Endothelial cell of umbilical vein (primary cell): Measurements from ENCODE around the gene GPSM1. TPM values are rescaled to one million over a fixed set of nuclear protein-coding genes. Genes with fewer than 3 reads are reported as not detected.

ENCODE experiments used
- BruUV-seq: library from RNA; stranded (reverse); fragments of 400-500 nt; replicated peaks from 2 replicates; lab custom pipeline; 2021; lab: Mats Ljungman, UMichigan
- CTCF ChIA-PET: fragments of 300-600, 350-600 bp; sonication (Branson Sonifier 250); formaldehyde crosslinking; loops from one replicate; lab custom pipeline; 2021; ENCODE audit warnings: antibody characterized with exemption, inconsistent platforms; lab: Charles Lee
- POLR2A ChIA-PET: fragments of 300-600, 350-600 bp; sonication (Branson Sonifier 250); formaldehyde crosslinking; loops from one replicate; lab custom pipeline; 2021; ENCODE audit warnings: antibody characterized with exemption, inconsistent platforms; lab: Charles Lee
- DNase-seq: peaks from one replicate; pipeline ENCODE4 v3.0.0-alpha.2; 2011; ENCODE audit warnings: low read depth, low spot score
- FAIRE-seq: peaks from 2 replicates; lab custom pipeline; 2011; peaks lifted over from hg19 to GRCh38; lab: Jason Lieb, UNC
- H2AFZ ChIP-seq: 2 replicates; pipeline ENCODE4 v1.6.0; 2012; ENCODE audit warnings: low read depth, low read length, control low read depth, inconsistent platforms
- H3K27ac ChIP-seq: 2 replicates; pipeline ENCODE4 v1.5.1; 2011; ENCODE audit warnings: low read depth, mild to moderate bottlenecking, control low read depth, low read length, moderate library complexity; ENCODE audit not compliant: insufficient read depth
- H3K27me3 ChIP-seq, 2 experiments: 2 replicates each; pipeline versions ENCODE4 v1.6.0 to v1.6.1; 2011; ENCODE audit warnings: low read length in 2 of 2, mixed read lengths in 1 of 2; ENCODE audit not compliant: control insufficient read depth in 2 of 2, insufficient read depth in 2 of 2
- H3K36me3 ChIP-seq, 2 experiments: 2 replicates in 1 of 2; 3 replicates in 1 of 2; pipeline ENCODE4 v1.5.1; 2011; ENCODE audit warnings: low read length in 2 of 2, mild to moderate bottlenecking in 1 of 2, moderate library complexity in 1 of 2; ENCODE audit not compliant: control insufficient read depth in 2 of 2, insufficient read depth in 2 of 2; ENCODE audit errors: extremely low read depth in 1 of 2
- H3K4me1 ChIP-seq: 3 replicates; pipeline ENCODE4 v1.5.1; 2011; ENCODE audit warnings: mild to moderate bottlenecking, low read length; ENCODE audit not compliant: control insufficient read depth, insufficient read depth; ENCODE audit errors: extremely low read depth
- H3K4me2 ChIP-seq: 2 replicates; pipeline ENCODE4 v1.6.1; 2011; ENCODE audit warnings: low read length, control low read depth, mixed read lengths; ENCODE audit not compliant: insufficient read depth
- H3K4me3 ChIP-seq, 3 experiments: fragments of 200-600 bp in 1 of 3; sonication (generic), shearing (Covaris generic) in 1 of 3; replicated peaks in 1 of 3; 2 replicates each; pipeline ENCODE4 v1.5.1; 2011 to 2016; ENCODE audit warnings: control low read depth in 3 of 3, low read length in 3 of 3, mild to moderate bottlenecking in 2 of 3, inconsistent platforms in 1 of 3, low read depth in 1 of 3, moderate library complexity in 1 of 3; ENCODE audit not compliant: insufficient read depth in 1 of 3
- H3K79me2 ChIP-seq: 2 replicates; pipeline ENCODE4 v1.6.0; 2012; ENCODE audit warnings: low read length, inconsistent platforms; ENCODE audit not compliant: control insufficient read depth, insufficient read depth
- H3K9ac ChIP-seq: replicated peaks from 2 replicates; pipeline ENCODE3; 2011; ENCODE audit warnings: low read length, control low read depth; ENCODE audit not compliant: insufficient read depth; ENCODE audit errors: extremely low read depth
- H3K9me1 ChIP-seq: replicated peaks from 3 replicates; pipeline ENCODE4 v1.6.0; 2011; ENCODE audit warnings: mild to moderate bottlenecking, low read length; ENCODE audit not compliant: control insufficient read depth, insufficient read depth; ENCODE audit errors: extremely low read depth
- H3K9me3 ChIP-seq: replicated peaks from 2 replicates; pipeline ENCODE4 v1.5.1; 2012; ENCODE audit warnings: low read length, inconsistent platforms; ENCODE audit not compliant: control insufficient read depth, insufficient read depth
- H4K20me1 ChIP-seq: replicated peaks from 2 replicates; pipeline ENCODE3; 2011; ENCODE audit warnings: mild to moderate bottlenecking, low read length; ENCODE audit not compliant: control insufficient read depth, insufficient read depth; ENCODE audit errors: extremely low read depth
- EZH2 ChIP-seq: IDR thresholded peaks from 2 replicates; pipeline ENCODE4 v1.6.1; 2012; ENCODE audit warnings: borderline replicate concordance, low read depth, mild to moderate bottlenecking, moderate library complexity, low read length, inconsistent platforms; ENCODE audit not compliant: severe bottlenecking
- GATA2 ChIP-seq: IDR thresholded peaks from 2 replicates; pipeline ENCODE4 v1.7.0; 2011; ENCODE audit warnings: low read depth, mild to moderate bottlenecking, moderate library complexity, mixed read lengths, low read length; ENCODE audit not compliant: insufficient read length, insufficient read depth
- dilution Hi-C: fragments of 300-500 bp; cut with MboI; formaldehyde crosslinking; loops from one replicate; pipeline ENCODE4 v1.15.0; 2019; ENCODE audit warnings: low sequenced_read_pairs; ENCODE audit not compliant: extremely low pct_ligation_motif_present
- intact Hi-C: fragments of 100-400 bp; cut with micrococcal nuclease; formaldehyde crosslinking; loops from one replicate; pipeline ENCODE4 v1.10.0; 2022
- polyA plus RNA-seq, 4 experiments: library from polyadenylated mRNA; depleted of rRNA in 3 of 4; stranded (reverse) in 3 of 4; unstranded in 1 of 4; fragments of >200 nt; gene quantifications; 2 replicates each; pipeline versions ENCODE4 v1.2.1 to v1.2.3, GENCODE V29; 2011 to 2012; ENCODE audit warnings: missing spikeins in 1 of 4
- total RNA-seq: library from RNA; stranded (reverse); gene quantifications from 2 replicates; pipeline ENCODE4 v1.2.3, GENCODE V29; 2021

The GPSM1 gene
- total and polyA plus RNA-seq, 2 donors (not counting 3 experiments of a cell fraction or from before 2014, with no cell fraction given) = 34.6 to 47.1 TPM

DNA sequence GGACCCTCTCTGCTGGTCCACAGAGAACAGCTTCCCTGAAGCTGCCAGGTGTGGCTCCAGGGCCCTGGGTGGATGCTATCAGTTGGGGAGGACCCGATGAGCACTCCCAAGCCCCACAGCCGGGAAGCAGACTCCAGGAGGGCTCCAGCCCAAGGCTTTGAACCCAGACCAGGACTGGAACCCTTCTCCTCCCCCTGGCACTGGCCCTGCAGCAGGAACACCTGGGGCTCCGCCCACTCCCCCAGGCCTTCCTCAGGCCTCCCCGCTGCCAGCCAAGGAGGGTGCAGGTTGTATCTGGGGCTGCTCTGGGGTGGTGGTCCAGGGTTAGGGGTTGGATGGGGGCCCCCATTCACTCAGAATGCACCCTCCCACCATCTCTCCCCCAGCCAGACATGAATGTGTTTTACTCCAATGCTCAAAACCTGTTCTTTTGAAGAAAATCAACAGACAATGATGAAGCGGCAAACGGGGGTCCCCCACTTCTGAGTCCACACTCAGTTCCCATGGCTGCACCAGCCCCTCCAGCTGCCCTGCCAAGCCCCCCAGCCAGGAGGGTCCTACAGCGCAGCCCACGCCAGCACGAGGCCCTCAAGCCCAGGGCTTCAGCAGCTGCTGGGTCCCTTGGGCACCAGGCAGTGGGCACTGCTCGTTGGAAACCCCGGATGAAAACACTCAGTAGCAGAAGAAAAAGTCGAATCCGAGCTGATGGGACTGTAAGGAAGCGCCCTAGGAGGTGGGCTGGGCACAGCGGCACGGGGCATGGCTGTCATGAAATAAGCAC, 46.6 kb upstream of the GPSM1 start:
- no peaks in the 10 kb centered on the region for H4K20me1 ChIP-seq
- H3K27me3 ChIP-seq = peaks cover 0 to 2% of the 10 kb centered on the region in 2 experiments
- H2AFZ ChIP-seq = no peak overlapping the region
- no peak for FAIRE-seq
- no peak overlapping the region for H3K4me2 ChIP-seq
- intact Hi-C loops = loop anchor here (10.0 kb wide), 2 partner anchors 316 to 676 kb away; partner anchors contain the start of gene UBAC1
- dilution Hi-C loops = no loop called here
- no TSS peak for BruUV-seq
- no peak overlapping the region for H3K27ac ChIP-seq
- H3K9ac ChIP-seq = no peak overlapping the region
- no peaks in the 10 kb centered on the region for H3K4me1 ChIP-seq
- no peak overlapping the region for H3K4me3 ChIP-seq
- H3K9me1 ChIP-seq = no peaks in the 10 kb centered on the region
- no peaks in the 10 kb centered on the region for H3K36me3 ChIP-seq
- POLR2A ChIA-PET = no interaction called here
- no peaks in the 10 kb centered on the region for H3K79me2 ChIP-seq
- no peak for DNase-seq
- CTCF ChIA-PET = interaction anchor here (1.4 to 3.8 kb wide), 2 partner anchors 14 to 111 kb away, joined by 5 to 16 read pairs; no protein-coding TSS in a partner anchor
- TF ChIP-seq EZH2 (no peak), GATA2 (no peak)
- no peaks in the 10 kb centered on the region for H3K9me3 ChIP-seq

DNA sequence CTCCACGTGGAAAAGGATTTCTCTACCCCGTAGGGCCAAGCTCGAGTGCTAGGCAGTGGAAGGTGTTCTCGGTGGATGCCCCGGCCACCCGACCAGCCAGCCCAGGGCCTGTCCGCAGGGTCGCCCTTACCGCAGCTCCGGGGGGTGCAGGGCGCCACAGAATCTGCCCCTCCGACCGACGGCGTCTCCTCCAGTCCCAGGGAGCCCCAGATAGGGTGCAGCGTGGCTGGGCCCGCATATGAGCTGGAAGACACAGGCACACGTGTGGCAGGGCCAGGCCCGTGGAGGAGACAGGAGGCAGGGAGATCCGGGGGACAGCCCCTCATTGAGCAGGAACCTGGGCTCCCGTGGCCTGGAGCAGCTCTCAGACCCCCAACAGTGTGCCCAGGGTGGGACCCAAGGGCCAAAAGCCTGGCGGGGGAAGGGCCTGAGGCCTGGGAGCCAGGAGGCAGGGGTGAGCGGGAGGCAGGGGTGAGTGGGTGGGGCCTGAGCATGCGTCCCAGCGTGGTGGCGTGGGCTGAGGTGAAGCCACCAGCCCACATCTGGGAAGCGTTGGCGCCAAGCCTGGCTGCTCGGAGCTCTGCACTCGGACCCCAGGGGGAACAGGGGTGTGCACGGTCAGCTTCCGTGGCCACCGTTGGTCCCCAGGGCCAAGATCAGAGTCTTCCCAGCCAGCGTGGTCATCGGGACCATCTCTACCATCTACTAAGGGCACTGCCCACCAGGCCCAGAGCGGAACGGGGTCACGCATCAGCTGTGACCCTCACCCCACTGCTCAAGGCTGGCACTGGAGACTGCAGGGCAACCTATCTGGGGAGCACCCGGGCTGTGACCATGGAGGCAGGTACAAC, 45.7 kb upstream of the GPSM1 start:
- ChIA-PET CTCF (interaction anchor here (1.4 to 3.8 kb wide), 3 partner anchors 15 to 149 kb away, joined by 5 to 16 read pairs (median 9); no protein-coding TSS in a partner anchor), POLR2A (no interaction called here)
- FAIRE-seq (no peak), DNase-seq (no peak)
- no peak overlapping the region for H3K9ac ChIP-seq
- H2AFZ ChIP-seq = no peak overlapping the region
- no peaks in the 10 kb centered on the region for H3K36me3 ChIP-seq
- no peak overlapping the region for H3K4me3 ChIP-seq
- H3K9me3 ChIP-seq = no peaks in the 10 kb centered on the region
- dilution Hi-C loops = no loop called here
- BruUV-seq = no TSS peak
- no peaks in the 10 kb centered on the region for H3K79me2 ChIP-seq
- no peaks in the 10 kb centered on the region for H3K4me1 ChIP-seq
- H3K4me2 ChIP-seq = no peak overlapping the region
- intact Hi-C loops = loop anchor here (10.0 kb wide), 2 partner anchors 317 to 677 kb away; partner anchors contain the start of gene UBAC1
- no peaks in the 10 kb centered on the region for H4K20me1 ChIP-seq
- H3K9me1 ChIP-seq = no peaks in the 10 kb centered on the region
- no peak for TF ChIP-seq EZH2
- peaks cover 0 to 2% of the 10 kb centered on the region in 2 experiments for H3K27me3 ChIP-seq
- H3K27ac ChIP-seq = no peak overlapping the region
